Loucy (cell line): ENCODE data around the gene TOPBP1.

Experiments used
- CTCF ChIP-seq: fragments of 200-600 bp; sonication (generic); conservative IDR thresholded peaks from 2 replicates; pipeline ENCODE4 v1.5.1; 2014; ENCODE audit warnings: mild to moderate bottlenecking, antibody characterized with exemption, low read length
- EZH2phosphoT487 ChIP-seq: fragments of 200-600 bp; IDR thresholded peaks from 2 replicates; pipeline ENCODE4 v1.6.1; 2018; ENCODE audit warnings: antibody characterized with exemption, mild to moderate bottlenecking, moderate library complexity, borderline replicate concordance

- no peak for TF ChIP-seq CTCF
- no peak for TF ChIP-seq EZH2phosphoT487
Observed at GRCh38 chr3:133589503-133589902, 72.2 kb downstream of the TOPBP1 start.
